IMR-90 (cell line): Measurements from ENCODE around the gene PDILT.

Source experiments
- BHLHE40 ChIP-seq: fragments of 150-350 bp; IDR thresholded peaks from 2 replicates; pipeline ENCODE4 v1.6.1; 2016; ENCODE audit warnings: mild to moderate bottlenecking, low read depth, low read length
- CEBPB ChIP-seq: IDR thresholded peaks from 2 replicates; pipeline ENCODE4 v1.6.1; 2012; ENCODE audit warnings: low read depth, low read length, improper control_type of control experiment
- CHD1 ChIP-seq: IDR thresholded peaks from 2 replicates; pipeline ENCODE4 v1.6.1; 2012; ENCODE audit warnings: low read depth, low read length, improper control_type of control experiment
- MAZ ChIP-seq: IDR thresholded peaks from 2 replicates; pipeline ENCODE4 v1.6.1; 2012; ENCODE audit warnings: low read depth, mild to moderate bottlenecking, low read length, improper control_type of control experiment, moderate library complexity, borderline replicate concordance
- MXI1 ChIP-seq: IDR thresholded peaks from 2 replicates; pipeline ENCODE4 v1.6.1; 2012; ENCODE audit warnings: low read depth, mild to moderate bottlenecking, low read length, moderate library complexity, borderline replicate concordance
- NFE2L2 ChIP-seq: fragments of 150-350 bp; IDR thresholded peaks from 2 replicates; pipeline ENCODE4 v1.6.1; 2016; ENCODE audit warnings: low read depth, mild to moderate bottlenecking, low read length
- POLR2A ChIP-seq: IDR thresholded peaks from 2 replicates; pipeline ENCODE4 v1.6.1; 2012; ENCODE audit warnings: mild to moderate bottlenecking, low read depth, low read length
- RAD21 ChIP-seq: IDR thresholded peaks from 2 replicates; pipeline ENCODE4 v1.6.1; 2012; ENCODE audit warnings: low read length, improper control_type of control experiment
- RCOR1 ChIP-seq: IDR thresholded peaks from 2 replicates; pipeline ENCODE4 v1.6.1; 2012; ENCODE audit warnings: mild to moderate bottlenecking, low read length, improper control_type of control experiment; ENCODE audit not compliant: insufficient replicate concordance
- RFX5 ChIP-seq: IDR thresholded peaks from 2 replicates; pipeline ENCODE4 v1.8.0; 2012; ENCODE audit warnings: low read depth, mild to moderate bottlenecking, low read length, moderate library complexity
- SMC3 ChIP-seq: fragments of 150-350 bp; IDR thresholded peaks from 2 replicates; pipeline ENCODE4 v1.6.1; 2016; ENCODE audit warnings: low read depth, mild to moderate bottlenecking, antibody characterized with exemption, low read length, moderate library complexity
- TF ChIP-seq, protein P1 (sequence below): conservative IDR thresholded peaks from 2 replicates; pipeline ENCODE4 v1.5.1; 2012; ENCODE audit warnings: mild to moderate bottlenecking, low read depth, low read length, improper control_type of control experiment
- TF ChIP-seq, protein P2 (sequence below): fragments of 150-350 bp; IDR thresholded peaks from 2 replicates; pipeline ENCODE4 v1.6.1; 2016; ENCODE audit warnings: low read depth, mild to moderate bottlenecking, low read length, moderate library complexity, borderline replicate concordance
- TF ChIP-seq, protein P3 (sequence below): fragments of 150-350 bp; IDR thresholded peaks from 2 replicates; pipeline ENCODE4 v1.6.1; 2017; ENCODE audit warnings: mild to moderate bottlenecking, antibody characterized with exemption, low read length, low read depth

DNA sequence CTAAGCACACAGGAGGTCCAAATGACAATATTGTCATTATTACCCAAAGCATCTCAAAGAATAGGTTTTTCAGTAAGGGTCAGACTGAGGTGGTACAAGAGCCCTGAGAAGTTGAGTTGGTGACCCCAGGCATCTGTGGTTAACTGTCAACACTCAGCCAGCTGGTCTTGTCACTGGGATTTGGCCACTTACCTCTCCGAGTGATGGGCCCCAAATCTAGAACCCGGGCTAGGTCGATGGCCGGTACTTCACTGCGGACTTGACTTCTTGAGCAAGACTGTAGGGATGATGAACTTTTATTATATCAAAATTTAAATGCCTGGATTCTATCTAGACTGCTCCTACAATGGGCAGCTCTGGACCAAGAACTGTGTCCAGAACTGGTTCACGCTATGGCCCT is 88.8 kb downstream of the PDILT start:
- TF ChIP-seq, protein P1, sequence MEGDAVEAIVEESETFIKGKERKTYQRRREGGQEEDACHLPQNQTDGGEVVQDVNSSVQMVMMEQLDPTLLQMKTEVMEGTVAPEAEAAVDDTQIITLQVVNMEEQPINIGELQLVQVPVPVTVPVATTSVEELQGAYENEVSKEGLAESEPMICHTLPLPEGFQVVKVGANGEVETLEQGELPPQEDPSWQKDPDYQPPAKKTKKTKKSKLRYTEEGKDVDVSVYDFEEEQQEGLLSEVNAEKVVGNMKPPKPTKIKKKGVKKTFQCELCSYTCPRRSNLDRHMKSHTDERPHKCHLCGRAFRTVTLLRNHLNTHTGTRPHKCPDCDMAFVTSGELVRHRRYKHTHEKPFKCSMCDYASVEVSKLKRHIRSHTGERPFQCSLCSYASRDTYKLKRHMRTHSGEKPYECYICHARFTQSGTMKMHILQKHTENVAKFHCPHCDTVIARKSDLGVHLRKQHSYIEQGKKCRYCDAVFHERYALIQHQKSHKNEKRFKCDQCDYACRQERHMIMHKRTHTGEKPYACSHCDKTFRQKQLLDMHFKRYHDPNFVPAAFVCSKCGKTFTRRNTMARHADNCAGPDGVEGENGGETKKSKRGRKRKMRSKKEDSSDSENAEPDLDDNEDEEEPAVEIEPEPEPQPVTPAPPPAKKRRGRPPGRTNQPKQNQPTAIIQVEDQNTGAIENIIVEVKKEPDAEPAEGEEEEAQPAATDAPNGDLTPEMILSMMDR: no peak
- TF ChIP-seq, protein P2, sequence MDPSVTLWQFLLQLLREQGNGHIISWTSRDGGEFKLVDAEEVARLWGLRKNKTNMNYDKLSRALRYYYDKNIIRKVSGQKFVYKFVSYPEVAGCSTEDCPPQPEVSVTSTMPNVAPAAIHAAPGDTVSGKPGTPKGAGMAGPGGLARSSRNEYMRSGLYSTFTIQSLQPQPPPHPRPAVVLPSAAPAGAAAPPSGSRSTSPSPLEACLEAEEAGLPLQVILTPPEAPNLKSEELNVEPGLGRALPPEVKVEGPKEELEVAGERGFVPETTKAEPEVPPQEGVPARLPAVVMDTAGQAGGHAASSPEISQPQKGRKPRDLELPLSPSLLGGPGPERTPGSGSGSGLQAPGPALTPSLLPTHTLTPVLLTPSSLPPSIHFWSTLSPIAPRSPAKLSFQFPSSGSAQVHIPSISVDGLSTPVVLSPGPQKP: no peak
- no peak for TF ChIP-seq RAD21
- TF ChIP-seq SMC3: no peak
- TF ChIP-seq MXI1: no peak
- TF ChIP-seq POLR2A: no peak
- TF ChIP-seq, protein P3, sequence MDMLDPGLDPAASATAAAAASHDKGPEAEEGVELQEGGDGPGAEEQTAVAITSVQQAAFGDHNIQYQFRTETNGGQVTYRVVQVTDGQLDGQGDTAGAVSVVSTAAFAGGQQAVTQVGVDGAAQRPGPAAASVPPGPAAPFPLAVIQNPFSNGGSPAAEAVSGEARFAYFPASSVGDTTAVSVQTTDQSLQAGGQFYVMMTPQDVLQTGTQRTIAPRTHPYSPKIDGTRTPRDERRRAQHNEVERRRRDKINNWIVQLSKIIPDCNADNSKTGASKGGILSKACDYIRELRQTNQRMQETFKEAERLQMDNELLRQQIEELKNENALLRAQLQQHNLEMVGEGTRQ: no peak
- no peak for TF ChIP-seq MAZ
- TF ChIP-seq CEBPB: no peak
- TF ChIP-seq RFX5: no peak
- no peak for TF ChIP-seq RCOR1
- TF ChIP-seq NFE2L2: no peak
- no peak for TF ChIP-seq BHLHE40
- TF ChIP-seq CHD1: no peak
